GM19328 (cell line): ENCODE results near the gene CCDC157.
A peak's percentile ranks its signal among the peaks of the same experiment; 100 is the strongest.
"Not testable (repeated sequence)": the region's sequence is repeated elsewhere in the genome, so short reads cannot be mapped to it uniquely, and the experiment has no call there.

ENCODE experiments used
- ATAC-seq: cut with Tn5 transposase; IDR thresholded peaks from one replicate; pipeline ENCODE4 v1.9.1; 2021; ENCODE audit warnings: mild to moderate bottlenecking, moderate library complexity; ENCODE audit not compliant: unreplicated experiment

The CCDC157 gene

DNA sequence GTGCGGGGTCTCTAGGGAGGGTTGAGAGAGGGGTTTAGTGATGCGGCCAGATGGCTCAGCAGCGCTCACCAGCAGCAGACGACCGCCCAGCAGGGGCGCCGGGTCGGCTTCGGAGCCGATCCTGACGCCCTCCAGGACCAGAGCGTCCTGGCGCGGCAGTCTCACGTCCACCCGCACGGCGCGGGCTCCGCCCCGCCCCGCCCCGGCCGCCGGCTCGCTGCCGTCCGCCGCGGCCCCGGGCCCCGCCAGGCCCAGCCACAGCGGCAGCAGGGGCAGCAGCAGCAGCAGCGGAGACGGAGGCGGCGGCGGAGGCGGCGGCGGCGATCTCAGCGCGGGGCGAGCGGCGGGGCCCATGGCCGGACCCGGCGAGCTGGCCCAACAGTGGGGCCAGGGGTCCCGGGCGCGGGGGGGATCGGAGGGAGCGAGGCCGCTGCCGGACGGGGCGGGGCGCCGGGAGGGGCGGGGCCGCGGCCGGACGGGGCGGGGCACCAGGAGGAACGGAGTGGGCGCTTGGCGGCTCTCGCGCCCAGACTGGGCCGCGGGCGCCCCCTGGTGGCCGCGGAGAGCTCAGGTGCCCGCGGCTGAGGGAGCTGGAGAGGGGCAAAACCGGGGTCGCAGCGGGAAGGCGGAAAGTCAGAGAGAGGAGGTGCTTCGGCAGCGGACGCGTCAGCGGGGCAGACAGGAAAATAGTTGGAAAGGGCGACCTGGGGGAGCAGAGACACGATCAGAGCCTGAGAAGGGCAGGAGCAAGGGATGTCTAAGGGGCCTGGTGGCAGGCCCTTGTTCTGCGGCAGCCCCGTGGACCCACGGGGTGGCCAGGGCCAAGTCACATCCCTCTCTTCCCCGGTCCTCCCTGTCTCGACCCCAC, 30.4 kb downstream of the CCDC157 start, which contains the start of gene RNF215:
RNF215 (minus strand) TSS at position 452 of the 868 bp plus-strand sequence; CDS start at position 354, 98 bp downstream.
- peak; percentile 58 for ATAC-seq

DNA sequence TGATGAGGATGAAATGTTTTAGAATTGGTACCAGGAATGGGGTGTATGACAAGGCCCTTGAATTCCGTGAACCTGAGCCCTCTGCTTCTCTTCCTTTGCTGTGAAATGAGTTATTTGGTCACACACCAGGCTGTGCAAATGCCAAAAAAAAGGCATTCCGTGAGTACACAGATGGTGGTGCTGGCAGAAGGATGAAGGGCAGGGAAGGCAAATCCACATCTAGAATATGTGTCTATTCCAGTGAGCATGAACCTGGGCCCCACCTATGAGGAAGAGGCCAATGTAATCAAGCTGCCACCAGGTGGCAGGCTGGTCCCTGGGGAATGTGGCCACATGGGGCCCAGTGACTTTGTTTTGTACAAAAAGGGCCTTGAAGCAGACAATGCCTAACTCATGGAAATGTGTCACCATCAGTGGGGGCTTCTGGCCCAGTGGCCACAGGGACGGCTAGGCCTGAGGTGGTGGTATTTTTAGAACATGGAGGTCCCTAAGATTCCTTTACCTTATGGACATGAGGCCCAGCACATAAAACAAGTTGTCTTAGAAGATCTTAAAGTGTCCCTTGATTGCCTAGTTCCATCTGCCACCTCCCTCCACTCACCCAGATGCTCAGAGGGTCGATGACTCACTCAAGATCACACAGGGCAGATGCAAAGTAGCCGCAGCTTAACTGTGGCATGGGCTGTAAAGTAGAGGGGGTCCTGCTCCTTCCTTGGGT, 34.3 kb downstream of the CCDC157 start:
- ATAC-seq, result no peak

DNA sequence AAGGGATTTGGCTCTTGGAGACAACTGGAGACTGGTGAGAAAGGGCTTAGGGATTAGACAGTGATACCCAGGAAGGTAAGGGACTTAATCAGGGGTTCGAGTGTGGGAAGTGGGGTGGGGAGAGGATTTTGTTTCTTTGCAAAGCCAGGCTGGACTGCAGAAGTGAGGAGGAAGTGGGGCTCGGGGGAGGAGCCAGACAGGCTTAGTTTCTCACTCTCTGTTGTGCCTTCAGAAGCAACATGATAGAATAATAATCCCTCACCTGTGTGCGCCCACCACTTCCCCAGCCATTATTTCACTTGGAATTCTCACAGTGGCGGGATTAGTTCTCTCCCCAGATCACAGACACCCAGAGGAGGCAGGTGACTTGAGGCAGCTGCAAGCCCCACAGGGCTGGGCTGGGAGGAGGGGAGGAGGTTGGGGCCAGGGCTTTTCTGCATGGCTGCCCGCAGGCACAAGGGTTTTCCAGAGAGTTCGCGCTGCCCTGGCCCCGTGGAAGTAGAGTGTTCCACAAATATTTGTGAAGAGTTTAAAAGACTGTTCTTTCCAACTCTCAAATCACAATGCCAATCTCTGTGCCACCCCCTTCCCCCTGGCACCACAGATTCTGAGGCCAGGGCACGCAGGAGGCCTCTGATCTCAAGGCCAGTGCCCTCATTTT, 36.0 kb downstream of the CCDC157 start:
- ATAC-seq, result no peak

DNA sequence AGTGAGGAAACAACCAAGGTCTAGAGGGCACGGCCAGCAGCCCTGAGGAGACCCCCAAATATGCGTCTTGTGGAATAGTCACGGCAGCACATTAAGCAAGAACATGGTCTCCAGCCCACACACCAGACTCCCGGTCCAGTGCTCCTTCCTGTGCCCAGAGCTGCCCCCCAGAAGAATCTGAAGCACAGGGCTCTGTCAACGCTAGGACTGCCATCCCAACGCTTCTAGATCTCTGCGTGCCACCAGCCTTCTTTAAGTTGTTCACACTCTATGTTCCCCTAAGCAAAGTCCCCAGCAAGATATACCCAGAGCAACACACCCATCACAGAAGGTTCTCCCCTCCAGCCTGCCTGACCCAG, 36.5 kb downstream of the CCDC157 start:
- no peak for ATAC-seq

DNA sequence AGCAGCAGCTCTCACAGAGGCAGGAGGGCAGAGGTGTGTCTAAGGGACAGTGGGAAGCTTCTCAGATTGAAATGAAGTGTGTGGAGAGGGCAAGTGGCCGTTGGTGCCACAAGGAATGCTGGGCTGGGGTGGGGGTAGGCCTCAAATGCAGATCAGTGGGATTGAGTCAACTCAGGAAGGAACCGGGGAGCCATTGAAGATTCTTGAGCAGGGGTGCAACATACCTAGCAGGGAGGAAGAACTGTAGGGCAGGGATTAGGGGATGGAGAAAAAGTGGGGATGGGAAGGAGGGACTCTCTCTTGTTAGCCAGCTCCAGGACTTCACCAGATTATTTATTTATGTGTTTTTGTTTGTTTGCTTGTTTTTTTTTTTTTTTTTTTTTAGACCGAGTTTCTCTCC, 37.1 kb downstream of the CCDC157 start:
- ATAC-seq, result no peak

DNA sequence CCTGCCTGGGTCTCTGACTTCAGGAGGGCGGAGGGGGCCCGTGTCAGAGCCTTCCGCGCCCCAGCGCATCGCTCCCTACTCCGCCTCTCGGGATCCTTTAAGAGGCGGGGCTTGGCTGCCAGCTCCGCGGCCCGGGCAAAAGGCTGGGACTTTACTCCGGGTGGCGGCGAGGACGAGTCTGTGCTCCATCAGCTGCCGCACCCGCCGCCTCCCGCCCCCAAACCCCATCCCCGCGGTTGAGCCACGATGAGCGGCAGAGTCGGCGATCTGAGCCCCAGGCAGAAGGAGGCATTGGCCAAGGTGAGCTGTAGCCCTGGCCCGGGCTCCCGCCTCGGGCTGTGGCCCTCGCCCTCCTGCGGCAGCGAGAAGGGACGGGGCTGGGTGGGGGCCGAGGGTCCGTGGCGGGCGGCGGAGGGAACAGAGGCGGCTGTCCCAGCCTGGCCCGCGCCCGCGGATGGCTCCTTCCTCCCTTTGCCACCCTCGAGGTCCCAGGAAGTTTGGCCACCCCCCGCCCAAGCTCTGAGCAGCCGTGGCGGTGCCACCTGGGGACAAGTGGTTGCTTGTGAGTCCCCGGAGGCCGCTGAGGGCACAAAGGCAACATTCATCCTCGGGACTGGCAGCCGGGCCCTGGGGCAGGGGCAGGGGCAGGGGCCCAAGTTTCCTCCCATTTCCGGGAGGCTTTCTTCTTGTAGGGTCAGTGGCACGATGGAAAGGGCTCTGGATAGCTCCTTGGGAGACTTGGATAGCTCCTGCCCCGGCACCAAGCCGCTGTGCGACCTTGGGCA, 40.3 kb downstream of the CCDC157 start, which contains the start of gene SEC14L2:
SEC14L2 (plus strand) TSS at position 148 of the 785 bp plus-strand sequence; CDS start at position 247, 99 bp downstream.
- ATAC-seq, result no peak

DNA sequence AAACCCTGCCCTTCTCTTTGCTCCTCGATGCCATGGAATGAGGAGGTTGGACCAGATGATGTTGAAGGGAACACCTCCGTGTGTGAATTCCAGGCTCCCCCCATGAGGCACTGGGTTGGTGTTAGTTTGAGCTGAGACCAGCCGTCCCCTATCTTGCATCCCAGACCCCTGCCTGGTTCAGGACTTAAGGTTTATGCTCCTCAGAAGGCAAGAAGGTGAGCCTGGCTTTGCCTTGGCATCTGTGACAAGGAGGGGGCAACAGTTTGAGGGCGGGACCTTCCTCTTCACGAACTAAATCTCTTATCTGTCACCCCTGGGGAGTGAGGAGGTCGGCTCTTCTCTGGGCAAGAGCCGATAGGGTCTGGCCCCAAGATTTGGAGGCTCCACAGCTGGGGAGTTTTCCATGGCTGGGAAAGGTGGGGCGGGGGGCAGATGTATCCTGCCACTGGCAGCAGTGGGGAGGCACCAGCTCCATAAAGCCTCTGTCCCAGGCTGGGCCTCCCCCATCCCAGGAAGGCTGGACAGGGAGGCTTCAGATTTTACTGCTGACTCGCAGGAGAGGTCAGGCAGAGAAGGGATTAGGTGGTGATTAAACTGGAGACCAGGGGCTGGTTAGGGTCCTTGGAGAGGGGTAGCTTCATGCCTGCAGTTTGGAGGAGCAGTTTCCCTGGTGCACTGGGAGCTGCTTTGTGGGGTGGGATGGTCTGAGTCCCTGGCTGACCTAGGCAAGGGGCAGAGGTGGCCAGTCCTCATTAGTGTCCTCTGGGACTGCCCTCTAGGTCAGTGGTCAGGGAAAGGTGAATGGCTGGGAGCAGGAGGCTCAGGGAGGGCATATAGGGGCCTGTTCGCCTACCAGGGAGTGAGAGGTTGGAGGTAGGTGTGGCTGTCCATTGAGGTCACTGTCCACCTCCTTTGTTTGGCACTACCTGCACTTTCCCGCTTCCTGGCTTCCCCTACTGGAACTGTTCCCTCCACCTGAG, 41.1 kb downstream of the CCDC157 start:
- ATAC-seq, result no peak

DNA sequence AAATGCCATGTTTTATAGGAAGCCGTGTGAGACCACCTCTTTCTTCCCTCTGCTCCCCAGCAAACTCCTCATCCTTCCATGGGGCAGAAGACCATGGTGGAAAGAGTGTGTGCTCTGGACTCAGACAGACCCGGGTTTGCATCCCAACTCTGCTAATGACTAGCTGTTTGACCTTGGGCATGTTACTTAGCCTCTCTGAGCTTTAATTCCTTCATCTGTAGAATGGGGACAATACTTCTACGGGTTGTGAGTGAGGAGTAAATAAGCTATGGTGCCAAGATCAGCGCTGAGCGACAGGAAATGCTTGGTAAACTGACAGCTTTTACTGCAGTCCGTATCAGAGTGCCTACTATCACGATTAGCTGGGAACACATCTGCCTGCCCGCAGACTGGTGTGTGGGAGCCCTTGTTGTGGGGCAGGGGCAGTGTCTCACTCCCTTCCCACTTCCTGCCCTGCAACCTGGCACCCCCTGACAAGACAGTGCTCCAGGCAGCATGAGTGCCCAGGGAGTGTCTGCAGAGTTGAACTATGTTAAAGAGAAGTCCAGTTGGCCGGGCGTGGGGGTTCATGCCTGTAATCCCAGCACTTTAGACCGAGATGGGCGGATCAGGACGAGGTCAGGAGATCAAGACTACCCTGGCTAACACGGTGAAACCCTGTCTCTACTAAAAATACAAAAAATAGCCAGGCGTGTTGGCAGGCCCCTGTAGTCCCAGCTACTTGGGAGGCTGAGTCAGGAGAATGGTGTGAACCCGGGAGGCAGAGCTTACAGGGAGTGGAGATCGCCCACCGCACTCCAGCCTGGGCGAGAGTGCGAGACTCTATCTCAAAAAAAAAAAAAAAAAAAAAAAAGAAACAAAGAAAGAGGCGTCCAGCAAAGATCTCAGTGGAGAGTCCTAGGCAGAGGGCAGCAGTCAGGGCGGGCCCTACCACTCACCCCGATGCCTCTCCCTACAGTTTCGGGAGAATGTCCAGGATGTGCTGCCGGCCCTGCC, 42.2 kb downstream of the CCDC157 start:
- ATAC-seq, result no peak

DNA sequence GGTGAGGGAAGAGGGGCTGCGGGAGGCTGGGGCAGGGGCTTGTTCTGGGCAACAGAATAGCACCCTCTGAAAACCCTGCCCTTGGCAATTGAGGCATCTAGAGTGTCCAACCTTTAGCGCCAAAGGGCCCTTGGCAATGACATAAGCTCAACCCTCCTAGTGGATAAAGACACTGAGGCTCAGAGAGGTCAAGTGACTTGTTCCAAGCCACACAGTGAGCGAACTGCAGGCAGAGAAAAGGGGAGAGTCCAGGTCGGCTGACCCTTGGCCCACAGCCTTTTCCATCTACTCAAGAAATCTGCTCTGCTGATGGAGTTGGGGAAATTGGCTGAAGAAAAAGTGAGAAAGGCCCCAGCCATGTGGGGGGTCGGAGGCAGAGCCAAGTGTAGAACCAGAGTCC, 42.9 kb downstream of the CCDC157 start:
- ATAC-seq, result no peak

DNA sequence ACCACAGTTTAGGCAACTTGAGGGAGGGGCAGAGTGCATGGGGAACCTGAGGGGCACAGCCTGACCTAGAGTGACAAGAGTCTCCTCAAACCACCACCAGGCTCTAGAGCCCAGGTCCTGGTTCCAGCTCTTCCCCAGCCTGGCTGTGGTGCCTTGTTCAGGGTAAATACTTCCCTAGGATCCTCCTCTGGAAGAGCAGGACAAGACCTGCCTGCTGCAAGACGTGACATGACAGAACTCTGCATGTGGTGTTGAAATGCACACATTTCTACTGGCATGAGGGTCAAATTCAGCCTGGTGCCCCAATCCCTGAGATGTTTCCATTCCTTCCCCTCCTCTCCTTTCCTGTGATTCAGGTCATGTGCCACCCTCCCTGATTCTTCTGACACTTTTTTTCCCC, 43.4 kb downstream of the CCDC157 start:
- ATAC-seq, result no peak

DNA sequence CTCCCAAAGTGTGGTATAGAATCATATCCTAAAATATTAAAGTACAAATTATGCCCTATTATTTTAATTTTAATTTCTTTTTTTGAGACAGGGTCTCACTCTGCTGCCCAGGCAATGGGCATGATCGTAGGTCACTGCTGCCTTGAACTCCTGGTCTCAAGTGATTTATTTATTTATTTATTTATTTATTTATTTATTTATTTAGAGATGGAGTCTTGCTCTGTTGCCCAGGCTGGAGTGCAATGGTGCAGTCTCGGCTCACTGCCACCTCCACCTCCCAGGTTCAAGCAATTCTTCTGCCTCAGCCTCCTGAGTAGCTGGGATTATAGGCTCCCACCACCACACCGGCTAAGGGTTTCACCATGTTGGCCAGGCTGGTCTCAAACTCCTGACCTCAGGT, 44.2 kb downstream of the CCDC157 start:
- ATAC-seq, result not testable (repeated sequence)

DNA sequence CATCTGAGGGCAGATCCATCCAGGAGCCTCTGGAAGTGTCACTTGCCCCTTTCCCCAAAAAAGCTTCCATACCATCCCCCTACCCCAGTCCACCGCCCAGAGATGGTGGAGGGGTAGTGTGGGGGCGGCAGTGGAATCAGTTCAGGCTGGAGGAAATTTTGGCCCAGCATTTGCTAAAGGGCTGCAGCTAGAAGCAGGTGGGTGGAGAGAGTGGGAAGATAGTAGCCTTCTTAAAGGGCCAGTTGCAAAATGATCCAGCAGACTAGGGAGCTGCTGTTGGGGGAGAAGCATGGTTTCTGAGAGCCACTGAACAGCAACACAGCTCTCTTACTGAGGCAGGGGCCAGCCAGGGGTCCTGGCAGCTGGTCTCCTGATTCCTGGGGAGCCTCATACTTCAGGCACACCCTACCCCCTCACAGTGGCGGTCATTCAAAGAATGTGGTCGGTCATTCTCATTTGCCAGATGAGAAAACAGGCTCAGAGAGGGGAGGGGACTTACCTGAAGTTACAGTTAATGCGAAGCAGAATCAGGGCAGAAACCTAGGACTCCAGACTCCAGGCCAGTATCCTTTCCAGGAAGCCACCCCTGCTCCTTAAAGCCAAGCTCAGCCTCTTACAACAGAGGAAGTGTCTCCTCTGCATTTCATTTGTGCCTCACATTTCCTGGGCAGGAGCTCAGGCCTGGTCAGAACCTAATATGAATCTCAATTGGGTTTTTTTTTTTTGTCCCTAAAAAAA, 45.4 kb downstream of the CCDC157 start:
- ATAC-seq, result no peak

DNA sequence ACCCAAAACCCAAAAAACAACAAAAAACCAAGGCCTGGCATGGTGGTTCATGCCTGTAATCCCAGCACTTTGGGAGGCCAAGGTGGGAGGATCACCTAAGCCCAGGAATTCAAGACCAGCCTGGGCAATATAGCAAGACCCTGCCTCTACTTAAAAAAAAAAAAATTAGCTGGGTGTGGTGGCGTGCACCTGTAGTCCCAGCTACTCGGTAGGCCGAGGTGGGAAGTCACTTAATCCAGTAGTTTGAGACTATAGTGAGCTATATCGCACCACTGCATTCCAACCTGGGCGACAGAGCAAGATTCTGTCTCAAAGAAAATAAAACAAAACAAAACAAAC, 45.9 kb downstream of the CCDC157 start:
- not testable (repeated sequence) for ATAC-seq

DNA sequence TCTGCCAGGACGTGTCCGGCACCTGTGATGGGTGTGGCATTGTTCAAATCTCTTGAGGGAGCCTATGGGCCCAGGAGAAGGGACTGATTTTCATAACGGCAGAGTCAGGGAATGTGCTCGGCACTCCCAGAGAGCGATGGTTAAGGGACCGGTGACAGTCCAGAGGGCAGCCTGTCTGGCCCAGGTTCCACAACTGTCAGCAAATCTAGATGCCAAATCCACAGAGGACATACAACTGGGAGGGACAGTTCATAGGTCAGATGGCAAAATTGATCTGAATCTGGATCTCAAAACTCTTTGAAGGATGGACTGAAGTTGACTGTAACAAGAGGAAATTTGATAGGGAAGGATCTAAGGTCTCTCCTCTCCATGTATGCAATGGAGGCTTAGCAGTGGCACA, 47.5 kb downstream of the CCDC157 start:
- ATAC-seq, result no peak

DNA sequence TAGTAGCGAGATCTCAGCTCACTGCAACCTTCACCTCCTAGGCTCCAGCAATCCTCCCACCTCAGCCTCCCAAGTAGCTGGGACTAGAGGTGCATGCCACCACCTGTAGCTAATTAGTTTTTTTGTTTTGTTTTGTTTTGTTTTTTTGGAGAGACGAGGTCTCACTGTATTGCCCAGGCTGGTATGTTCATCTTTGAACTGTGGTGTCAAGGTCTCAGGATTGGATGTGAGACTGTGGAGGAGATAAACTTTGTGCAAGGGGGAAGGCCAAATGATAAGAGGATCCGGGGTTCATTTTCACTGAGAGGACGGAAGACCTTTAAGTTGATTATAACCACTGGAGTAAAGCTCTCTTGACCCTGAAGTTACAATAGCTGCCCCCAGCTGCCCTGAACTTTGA, 48.9 kb downstream of the CCDC157 start:
- ATAC-seq, result no peak

DNA sequence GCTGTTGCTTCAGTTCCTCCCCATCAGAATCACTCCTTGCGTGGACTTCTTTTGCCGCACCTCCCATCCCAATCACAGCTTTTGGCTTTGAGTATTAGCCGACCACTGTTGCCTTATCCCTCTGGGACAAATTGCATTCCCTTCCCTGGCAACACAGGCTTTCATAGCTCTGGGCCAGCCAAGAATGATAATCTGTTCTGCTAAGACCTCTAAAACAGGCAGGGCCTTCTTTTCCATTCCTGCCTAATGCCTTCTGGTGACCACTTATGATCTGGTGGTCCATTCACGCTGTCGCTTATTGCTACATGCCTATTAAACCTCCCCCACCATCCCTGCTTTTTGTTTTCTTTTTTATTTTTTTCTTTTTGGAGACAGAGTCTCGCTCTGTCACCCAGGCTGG, 49.6 kb downstream of the CCDC157 start:
- no peak for ATAC-seq

DNA sequence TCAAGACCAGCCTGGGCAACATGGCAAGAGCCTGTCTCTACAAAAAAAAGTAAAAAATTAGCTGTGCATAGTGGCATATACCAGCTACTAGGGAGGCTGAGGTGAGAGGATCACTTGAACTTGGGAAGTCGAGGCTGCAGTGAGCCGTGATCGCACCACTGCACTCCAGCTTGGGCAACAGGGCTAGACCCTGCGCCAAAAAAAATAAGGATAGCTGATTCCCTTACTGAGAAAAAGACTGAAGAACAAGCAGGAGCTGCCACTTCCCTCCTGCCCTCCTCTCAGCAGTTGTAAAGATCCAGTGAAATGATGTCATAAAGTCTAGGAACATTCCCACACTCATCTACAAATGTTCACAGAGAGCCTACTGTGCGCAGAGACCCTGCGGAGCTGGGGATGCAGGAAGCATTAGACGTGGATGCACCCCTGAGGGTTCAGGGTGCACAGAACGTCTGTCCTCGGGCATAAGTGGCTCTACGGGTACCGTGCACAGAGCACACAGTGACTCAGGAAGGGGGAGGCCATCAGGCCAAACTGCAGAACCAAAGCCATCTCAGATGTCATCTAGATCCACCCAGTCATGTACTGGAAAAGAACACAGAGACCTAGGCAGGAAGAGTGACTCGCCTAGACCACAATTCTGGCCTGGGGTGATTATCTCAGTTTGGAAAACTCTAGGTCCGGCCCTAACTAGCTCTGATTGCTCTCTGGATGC, 51.7 kb downstream of the CCDC157 start:
- no peak for ATAC-seq
